Mammary epithelial cell (primary cell): ENCODE data around the gene NDEL1.

Experiments
- EZH2 ChIP-seq: IDR thresholded peaks from 2 replicates; pipeline ENCODE4 v1.6.1; 2012; ENCODE audit warnings: low read length, inconsistent platforms, borderline replicate concordance
- TF ChIP-seq, protein P1 (sequence below), 2 donors: IDR thresholded peaks in 1 of 2; conservative IDR thresholded peaks in 1 of 2; 2 replicates each; pipeline ENCODE4 v1.5.1; 2011 to 2012; ENCODE audit warnings: inconsistent platforms in 2 of 2, low read length in 2 of 2, mild to moderate bottlenecking in 2 of 2, control low read depth in 1 of 2, low read depth in 1 of 2; ENCODE audit not compliant: insufficient read depth in 1 of 2; ENCODE audit errors: extremely low read depth in 1 of 2

DNA sequence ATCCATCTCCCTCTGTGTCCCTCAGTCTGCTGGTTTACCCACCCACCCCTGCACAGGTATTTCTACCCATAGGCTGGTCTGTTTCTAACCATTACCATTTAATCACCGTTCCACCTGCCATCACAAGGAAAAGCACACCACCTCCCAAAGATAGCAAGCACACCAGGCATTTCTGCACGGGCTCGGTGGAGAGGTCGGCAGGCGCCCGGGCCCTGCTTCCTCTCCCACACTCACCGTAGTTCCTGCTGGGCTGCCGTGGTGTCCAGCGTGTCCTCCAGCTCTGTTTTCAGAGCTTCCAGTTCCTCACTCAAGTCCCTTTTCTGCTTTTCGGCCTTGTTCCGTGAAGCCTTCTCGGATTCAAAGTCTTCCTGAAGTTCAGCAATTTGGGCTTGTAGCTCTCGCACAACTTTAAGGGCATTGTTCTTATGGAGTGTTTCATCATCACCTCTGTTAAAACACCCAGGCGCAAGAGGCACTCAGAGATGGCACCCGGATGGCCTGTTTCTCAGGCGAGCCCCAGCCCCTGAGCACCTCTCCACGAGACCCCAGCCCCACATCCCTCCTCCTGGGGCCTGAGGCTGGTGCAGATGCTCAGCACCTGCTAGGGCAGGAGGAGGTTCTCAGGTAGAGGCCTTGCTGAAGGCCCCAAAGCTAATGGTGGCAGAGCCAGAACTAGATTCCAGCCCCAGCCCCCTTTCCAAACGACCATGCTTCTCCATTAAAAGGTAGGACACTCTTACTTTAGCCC lies 69.0 kb downstream of the NDEL1 start:
- TF ChIP-seq, protein P1, sequence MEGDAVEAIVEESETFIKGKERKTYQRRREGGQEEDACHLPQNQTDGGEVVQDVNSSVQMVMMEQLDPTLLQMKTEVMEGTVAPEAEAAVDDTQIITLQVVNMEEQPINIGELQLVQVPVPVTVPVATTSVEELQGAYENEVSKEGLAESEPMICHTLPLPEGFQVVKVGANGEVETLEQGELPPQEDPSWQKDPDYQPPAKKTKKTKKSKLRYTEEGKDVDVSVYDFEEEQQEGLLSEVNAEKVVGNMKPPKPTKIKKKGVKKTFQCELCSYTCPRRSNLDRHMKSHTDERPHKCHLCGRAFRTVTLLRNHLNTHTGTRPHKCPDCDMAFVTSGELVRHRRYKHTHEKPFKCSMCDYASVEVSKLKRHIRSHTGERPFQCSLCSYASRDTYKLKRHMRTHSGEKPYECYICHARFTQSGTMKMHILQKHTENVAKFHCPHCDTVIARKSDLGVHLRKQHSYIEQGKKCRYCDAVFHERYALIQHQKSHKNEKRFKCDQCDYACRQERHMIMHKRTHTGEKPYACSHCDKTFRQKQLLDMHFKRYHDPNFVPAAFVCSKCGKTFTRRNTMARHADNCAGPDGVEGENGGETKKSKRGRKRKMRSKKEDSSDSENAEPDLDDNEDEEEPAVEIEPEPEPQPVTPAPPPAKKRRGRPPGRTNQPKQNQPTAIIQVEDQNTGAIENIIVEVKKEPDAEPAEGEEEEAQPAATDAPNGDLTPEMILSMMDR (conservative IDR thresholded peaks at IDR 0.05 in 1 of 2, IDR thresholded peaks at IDR 0.05 in 1 of 2; ENCODE audit: extremely low read depth in 1 of 2, insufficient read depth in 1 of 2, low read depth in 1 of 2, low read length in 2 of 2) = no peak
- no peak for TF ChIP-seq EZH2
